ENCODE measurements around the gene DACH2. TPM values are rescaled to one million over a fixed set of nuclear protein-coding genes. Genes with fewer than 3 reads are reported as not detected.

The DACH2 gene
- total and polyA plus RNA-seq, 2 donors from 2014 or later, result 0.47 to 1.1 TPM

- Histone ChIP-seq H3K9me3 (ENCODE audit: control insufficient read depth in 2 of 3, insufficient read depth in 1 of 3, low read length in 3 of 3) (no peaks in the 10 kb centered on the region), H3K9ac (ENCODE audit: low read length in 3 of 3) (no peak overlapping the region), H3K4me3 (ENCODE audit: low read length in 3 of 3) (no peak overlapping the region), H3K27ac (ENCODE audit: low read depth in 2 of 2, low read length in 2 of 2) (no peak overlapping the region), H3K36me3 (ENCODE audit: control insufficient read depth in 2 of 3, insufficient read depth in 3 of 3, low read length in 3 of 3) (no peaks in the 10 kb centered on the region), H3K27me3 (ENCODE audit: control insufficient read depth, insufficient read depth, low read length) (no peaks in the 10 kb centered on the region), H3K4me1 (ENCODE audit: control insufficient read depth in 2 of 3, insufficient read depth in 2 of 3, low read depth in 1 of 3, low read length in 3 of 3) (no peaks in the 10 kb centered on the region)
- TF ChIP-seq CTCF (IDR thresholded peaks at IDR 0.05; ENCODE audit: borderline replicate concordance, extremely low read depth, insufficient read depth), result no peak
- FAIRE-seq (no peak), DNase-seq (peak in 1 of 5 donors; percentile 23)
- intact Hi-C loops (cut with DNase I), result no loop called here
These were observed 431.5 kb downstream of the DACH2 start for GRCh38 chrX:86579777-86580176.

GRCh38 chrX:86604607-86605006 lies 456.4 kb downstream of the DACH2 start:
- no peak overlapping the region for H3K4me3 ChIP-seq (ENCODE audit: low read length in 3 of 3)
- no peak for FAIRE-seq

GRCh38 chrX:86696951-86697350 lies 548.7 kb downstream of the DACH2 start:
- intact Hi-C loops (cut with DNase I), result no loop called here
- DNase-seq (no peak), FAIRE-seq (no peak)
- Histone ChIP-seq H3K27me3 (ENCODE audit: control insufficient read depth, insufficient read depth, low read length) (no peaks in the 10 kb centered on the region), H3K36me3 (ENCODE audit: control insufficient read depth in 2 of 3, insufficient read depth in 3 of 3, low read length in 3 of 3) (no peaks in the 10 kb centered on the region), H3K27ac (ENCODE audit: low read depth in 2 of 2, low read length in 2 of 2) (no peak overlapping the region), H3K4me1 (ENCODE audit: control insufficient read depth in 2 of 3, insufficient read depth in 2 of 3, low read depth in 1 of 3, low read length in 3 of 3) (no peaks in the 10 kb centered on the region), H3K9ac (ENCODE audit: low read length in 3 of 3) (no peak overlapping the region), H3K4me3 (ENCODE audit: low read length in 3 of 3) (no peak overlapping the region), H3K9me3 (ENCODE audit: control insufficient read depth in 2 of 3, insufficient read depth in 1 of 3, low read length in 3 of 3) (no peaks in the 10 kb centered on the region)
- no peak for TF ChIP-seq CTCF (IDR thresholded peaks at IDR 0.05; ENCODE audit: borderline replicate concordance, extremely low read depth, insufficient read depth)

More at GRCh38 chrX:86604607-86605006, 456.4 kb downstream of the DACH2 start:
- Histone ChIP-seq H3K4me1 (ENCODE audit: control insufficient read depth in 2 of 3, insufficient read depth in 2 of 3, low read depth in 1 of 3, low read length in 3 of 3) (no peaks in the 10 kb centered on the region), H3K9ac (ENCODE audit: low read length in 3 of 3) (no peak overlapping the region), H3K9me3 (ENCODE audit: control insufficient read depth in 2 of 3, insufficient read depth in 1 of 3, low read length in 3 of 3) (no peaks in the 10 kb centered on the region), H3K36me3 (ENCODE audit: control insufficient read depth in 2 of 3, insufficient read depth in 3 of 3, low read length in 3 of 3) (no peaks in the 10 kb centered on the region), H3K27ac (ENCODE audit: low read depth in 2 of 2, low read length in 2 of 2) (no peak overlapping the region), H3K27me3 (ENCODE audit: control insufficient read depth, insufficient read depth, low read length) (no peaks in the 10 kb centered on the region)
- intact Hi-C loops (cut with DNase I), result no loop called here
- no peak for TF ChIP-seq CTCF (IDR thresholded peaks at IDR 0.05; ENCODE audit: borderline replicate concordance, extremely low read depth, insufficient read depth)
- DNase-seq, result no peak

GRCh38 chrX:86711531-86712180 lies 563.4 kb downstream of the DACH2 start:
- DNase-seq (no peak), FAIRE-seq (no peak)
- H3K27ac ChIP-seq (ENCODE audit: low read depth in 2 of 2, low read length in 2 of 2), result no peak overlapping the region
- no peak overlapping the region for H3K4me3 ChIP-seq (ENCODE audit: low read length in 3 of 3)
- no peaks in the 10 kb centered on the region for H3K4me1 ChIP-seq (ENCODE audit: control insufficient read depth in 2 of 3, insufficient read depth in 2 of 3, low read depth in 1 of 3, low read length in 3 of 3)
- intact Hi-C loops (cut with DNase I), result no loop called here
- no peaks in the 10 kb centered on the region for H3K9me3 ChIP-seq (ENCODE audit: control insufficient read depth in 2 of 3, insufficient read depth in 1 of 3, low read length in 3 of 3)
- TF ChIP-seq CTCF (IDR thresholded peaks at IDR 0.05; ENCODE audit: borderline replicate concordance, extremely low read depth, insufficient read depth), result no peak
- no peaks in the 10 kb centered on the region for H3K27me3 ChIP-seq (ENCODE audit: control insufficient read depth, insufficient read depth, low read length)
- no peak overlapping the region for H3K9ac ChIP-seq (ENCODE audit: low read length in 3 of 3)
- H3K36me3 ChIP-seq (ENCODE audit: control insufficient read depth in 2 of 3, insufficient read depth in 3 of 3, low read length in 3 of 3), result no peaks in the 10 kb centered on the region
